K562 (cell line): ENCODE measurements around the gene SLC49A3. TPM values are rescaled to one million over a fixed set of nuclear protein-coding genes. Genes with fewer than 3 reads are reported as not detected.

Experiments used
- ATAC-seq: fragments of 200-7000 bp; cut with Tn5 transposase; 3 replicates; pipeline ENCODE4 v1.9.1; 2020; ENCODE audit warnings: moderate library complexity
- BruUV-seq: library from RNA; stranded (reverse); fragments of 400-500 nt; replicated peaks from 2 replicates; lab custom pipeline; 2021; lab: Mats Ljungman, UMichigan
- CTCF ChIA-PET: fragments of 300-600 bp; formaldehyde crosslinking; extraction: SDS; loops from one replicate; lab custom pipeline; 2021; ENCODE audit warnings: low intra/inter-chr PET ratio; lab: Yijun Ruan, JAX
- POLR2A ChIA-PET: fragments of 300-600, 350-650 bp; sonication (Branson Sonifier 250); formaldehyde crosslinking; extraction: SDS; loops from one replicate; lab custom pipeline; 2021; ENCODE audit warnings: antibody characterized with exemption, inconsistent platforms; lab: Yijun Ruan, JAX
- DNase-seq, 4 experiments: peaks; one replicate each; pipeline versions ENCODE4 v3.0.0 to v3.0.0-alpha.2; 2011 to 2018; ENCODE audit warnings: low spot score in 3 of 4, mixed read lengths in 3 of 4; ENCODE audit errors: extremely low read depth in 1 of 4
- FAIRE-seq: peaks from 2 replicates; lab custom pipeline; 2011; peaks lifted over from hg19 to GRCh38; lab: Jason Lieb, UNC
- H2AFZ ChIP-seq: 2 replicates; pipeline ENCODE4 v1.6.0; 2011; ENCODE audit warnings: low read depth, low read length, control low read depth, inconsistent platforms
- H3K27ac ChIP-seq: fragments of 200-600 bp; 3 replicates; pipeline ENCODE4 v1.8.0; 2011; ENCODE audit warnings: low read depth, mild to moderate bottlenecking, control low read depth, inconsistent platforms, low read length, moderate library complexity, mixed read lengths; ENCODE audit errors: extremely low read depth
- H3K27me3 ChIP-seq, 2 experiments: fragments of 300-600 bp in 1 of 2; 2 replicates in 1 of 2; 3 replicates in 1 of 2; pipeline versions ENCODE4 v1.6.0 to v1.8.0; 2011; ENCODE audit warnings: inconsistent platforms in 2 of 2, low read length in 2 of 2, mild to moderate bottlenecking in 1 of 2, mixed read lengths in 1 of 2, moderate library complexity in 1 of 2; ENCODE audit not compliant: control insufficient read depth in 2 of 2, insufficient read depth in 2 of 2
- H3K36me3 ChIP-seq: fragments of 300-600 bp; 3 replicates; pipeline ENCODE4 v1.8.0; 2011; ENCODE audit warnings: mild to moderate bottlenecking, low read length, inconsistent platforms; ENCODE audit not compliant: control insufficient read depth, insufficient read depth
- H3K4me1 ChIP-seq, 2 experiments: fragments of 200-600 bp in 1 of 2; replicated peaks in 1 of 2; 2 replicates in 1 of 2; 3 replicates in 1 of 2; pipeline versions ENCODE4 v1.5.1 to v1.8.0; 2011; ENCODE audit warnings: inconsistent platforms in 2 of 2, low read length in 2 of 2, mild to moderate bottlenecking in 1 of 2, mixed read lengths in 1 of 2, moderate library complexity in 1 of 2; ENCODE audit not compliant: control insufficient read depth in 2 of 2, insufficient read depth in 2 of 2
- H3K4me2 ChIP-seq: 2 replicates; pipeline ENCODE4 v1.6.1; 2011; ENCODE audit warnings: low read length, control low read depth, inconsistent platforms, mixed read lengths; ENCODE audit not compliant: insufficient read depth
- H3K4me3 ChIP-seq: fragments of 200-600 bp; sonication (generic), shearing (Covaris generic); 2 replicates; pipeline ENCODE4 v1.5.1; 2016; ENCODE audit warnings: control low read depth, inconsistent platforms
- H3K79me2 ChIP-seq: fragments of 200-600 bp; 3 replicates; pipeline ENCODE4 v1.8.0; 2011; ENCODE audit warnings: low read length, inconsistent platforms; ENCODE audit not compliant: control insufficient read depth, insufficient read depth
- H3K9ac ChIP-seq, 2 experiments: 2 replicates each; pipeline versions ENCODE4 v1.6.0 to v1.6.1; 2011; ENCODE audit warnings: low read depth in 2 of 2, low read length in 2 of 2, control low read depth in 1 of 2, inconsistent platforms in 1 of 2, mild to moderate bottlenecking in 1 of 2, mixed read lengths in 1 of 2; ENCODE audit not compliant: insufficient read depth in 1 of 2
- H3K9me1 ChIP-seq: one replicate; pipeline ENCODE4 v1.6.0; 2011; ENCODE audit warnings: inconsistent platforms, mild to moderate bottlenecking, low read length, moderate library complexity; ENCODE audit not compliant: control insufficient read depth, insufficient read depth
- H3K9me3 ChIP-seq: replicated peaks from 2 replicates; pipeline ENCODE4 v1.5.1; 2011; ENCODE audit warnings: low read depth, low read length, inconsistent platforms; ENCODE audit not compliant: control insufficient read depth, insufficient read depth
- H4K20me1 ChIP-seq: replicated peaks from 2 replicates; pipeline ENCODE4 v1.6.1; 2011; ENCODE audit warnings: low read length, inconsistent platforms, mixed read lengths; ENCODE audit not compliant: control insufficient read depth, insufficient read depth
- CHD2 ChIP-seq: IDR thresholded peaks from 2 replicates; pipeline ENCODE4 v1.6.1; 2011; ENCODE audit warnings: low read depth, low read length
- POLR2G ChIP-seq: fragments of 200-400 bp; formaldehyde crosslinking; IDR thresholded peaks from 2 replicates; pipeline ENCODE4 v1.6.1; 2017; ENCODE audit warnings: low read depth, mild to moderate bottlenecking, antibody characterized with exemption, low read length, moderate library complexity
- RHOXF2B ChIP-seq: fragments of 250-450 bp; sonication (Bioruptor Pico); conservative IDR thresholded peaks from 2 replicates; pipeline ENCODE4 v1.5.1; 2021
- SRSF1 ChIP-seq: fragments of 200-400 bp; formaldehyde crosslinking; IDR thresholded peaks from 2 replicates; pipeline ENCODE4 v1.6.1; 2017; ENCODE audit warnings: mild to moderate bottlenecking, low read depth, low read length, moderate library complexity
- TEAD4 ChIP-seq, 2 experiments: sonication (generic) in 1 of 2; formaldehyde crosslinking in 1 of 2; IDR thresholded peaks; 2 replicates each; pipeline versions ENCODE4 v1.6.1 to v1.8.0; 2012 to 2022; ENCODE audit warnings: borderline replicate concordance in 1 of 2, inconsistent platforms in 1 of 2, low read length in 1 of 2, mild to moderate bottlenecking in 1 of 2, missing genetic modification reagents in 1 of 2
- TFAP4 ChIP-seq: sonication (generic); formaldehyde crosslinking; IDR thresholded peaks from 2 replicates; pipeline ENCODE4 v1.8.0; 2022; ENCODE audit warnings: missing genetic modification reagents, mild to moderate bottlenecking, moderate library complexity, borderline replicate concordance
- TFE3 ChIP-seq: fragments of 450-650 bp; formaldehyde crosslinking; IDR thresholded peaks from 2 replicates; pipeline ENCODE4 v1.4.0; 2020; ENCODE audit warnings: mild to moderate bottlenecking, mixed read lengths
- USF1 ChIP-seq: sonication (generic); formaldehyde crosslinking; IDR thresholded peaks from 2 replicates; pipeline ENCODE4 v1.9.0; 2022; ENCODE audit warnings: mild to moderate bottlenecking, missing genetic modification reagents
- ZNF239 ChIP-seq: fragments of 250-450 bp; sonication (Bioruptor Pico); IDR thresholded peaks from 2 replicates; pipeline ENCODE4 v1.4.0; 2020; ENCODE audit warnings: mild to moderate bottlenecking
- WGBS: fragments of 100-300 bp; shearing (Covaris generic); methylation state at CpG from one replicate; pipeline ENCODE4 v1.1.6; 2016; ENCODE audit warnings: low coverage, mixed read lengths; ENCODE audit not compliant: insufficient coverage; ENCODE audit errors: missing lambda C conversion rate; 5-methylcytosine and 5-hydroxymethylcytosine counted together
- in situ Hi-C: fragments of 300-500 bp; cut with MboI; formaldehyde crosslinking; loops from 4 replicates; pipeline ENCODE4 v1.15.0; 2018; ENCODE audit warnings: inconsistent platforms, mixed read lengths
- intact Hi-C: fragments of 100-400 bp; cut with micrococcal nuclease; formaldehyde crosslinking; loops from 2 replicates; pipeline ENCODE4 v1.14.2; 2022
- polyA plus RNA-seq, 8 experiments: library from polyadenylated mRNA; depleted of rRNA in 4 of 8; stranded (reverse) in 5 of 8; unstranded in 3 of 8; fragments of >200 nt; fragmentation: Nextera tagmentation in 2 of 8; fragmentation: Illumina TruSeq in 1 of 8; extraction: Ambion mirVana in 2 of 8; extraction: Trizol in 1 of 8; gene quantifications; 2 replicates each; pipeline versions ENCODE4 v1.2.1 to v1.2.3, GENCODE V29; 2011 to 2014; ENCODE audit warnings: inconsistent platforms in 1 of 8, missing spikeins in 1 of 8
- total RNA-seq, 7 experiments: library from RNA; depleted of rRNA in 6 of 7; stranded (reverse); fragments of >200 nt in 6 of 7; fragmentation: Illumina TruSeq in 2 of 7; extraction: Trizol in 2 of 7; gene quantifications; 2 replicates each; pipeline versions ENCODE4 v1.2.1 to v1.2.3, GENCODE V29; 2011 to 2021; ENCODE audit warnings: low replicate concordance in 1 of 7

The SLC49A3 gene
- total and polyA plus RNA-seq, 9 of the 15 experiments (the other 6 are each of a cell fraction or from before 2014, with no cell fraction given) = 0.24 to 0.41 TPM; not detected in 7

GRCh38 chr4:665751-666435, 23.1 kb downstream of the SLC49A3 start:
- Histone ChIP-seq H4K20me1 (no peaks in the 10 kb centered on the region), H3K9me1 (no peaks in the 10 kb centered on the region), H2AFZ (no peak overlapping the region), H3K79me2 (no peaks in the 10 kb centered on the region), H3K27ac (no peak overlapping the region), H3K4me1 (peaks cover 0 to 42% of the 10 kb centered on the region in 2 experiments; a peak in 2 of 5 replicates), H3K9ac (peak overlapping the region in 1 of 2 experiments; percentile 43; a peak in 1 of 4 replicates), H3K4me2 (no peak overlapping the region), H3K27me3 (peaks cover 21 to 52% of the 10 kb centered on the region in 2 experiments; a peak in 3 of 5 replicates), H3K9me3 (no peaks in the 10 kb centered on the region), H3K4me3 (no peak overlapping the region), H3K36me3 (peaks cover 5% of the 10 kb centered on the region; the same call in 2 of the 3 replicates)
- POLR2A ChIA-PET = interaction anchor here (1.0 kb wide), 1 partner anchor 13 kb away, joined by 3 read pairs; no protein-coding TSS in a partner anchor
- no peak for FAIRE-seq
- CTCF ChIA-PET = no interaction called here
- DNase-seq = no peak
- in situ Hi-C loops = no loop called here
- no TSS peak for BruUV-seq
- intact Hi-C loops = no loop called here
- peak; percentile 49 for ATAC-seq
- TF ChIP-seq POLR2G = peak; percentile 16
- TF ChIP-seq ZNF239 (CRISPR knock-in tag) = no peak
- 4% methylated on average over 15 of the region's 22 CpGs for WGBS

GRCh38 chr4:665381-665750, 23.6 kb downstream of the SLC49A3 start:
- intact Hi-C loops (no loop called here), in situ Hi-C loops (no loop called here)
- Histone ChIP-seq H3K27me3 (peaks cover 21 to 52% of the 10 kb centered on the region in 2 experiments; a peak in 3 of 5 replicates), H3K27ac (no peak overlapping the region), H3K9me3 (no peaks in the 10 kb centered on the region), H3K79me2 (no peaks in the 10 kb centered on the region), H3K9me1 (no peaks in the 10 kb centered on the region), H4K20me1 (no peaks in the 10 kb centered on the region), H3K4me2 (no peak overlapping the region), H3K4me3 (no peak overlapping the region), H2AFZ (no peak overlapping the region), H3K9ac (no peak overlapping the region), H3K4me1 (peaks cover 0 to 42% of the 10 kb centered on the region in 2 experiments; a peak in 2 of 5 replicates), H3K36me3 (no peaks in the 10 kb centered on the region)
- DNase-seq (no peak), ATAC-seq (no peak), FAIRE-seq (no peak)
- ChIA-PET POLR2A (interaction anchor here (0.8 kb wide), 1 partner anchor 9 kb away, joined by 3 read pairs; the partner anchor contains the start of genes ATP5ME and MYL5), CTCF (no interaction called here)
- BruUV-seq = no TSS peak
- 2% methylated on average over 12 of the region's 12 CpGs for WGBS
- TF ChIP-seq CHD2 = no peak
- TF ChIP-seq TEAD4 (IDR thresholded peaks at IDR 0.05; ENCODE audit: low read length) = no peak
- no peak for TF ChIP-seq TEAD4 (CRISPR knock-in tag; IDR thresholded peaks at IDR 0.05; ENCODE audit: borderline replicate concordance)
- 0 out of 2 replicates have a peak, but pooled peaks have one; percentile 10 for TF ChIP-seq USF1 (CRISPR knock-in tag)
- TF ChIP-seq TFAP4 (CRISPR knock-in tag) = no peak
- TF ChIP-seq TFE3 (CRISPR knock-in tag) = peak; percentile 23
- no peak for TF ChIP-seq SRSF1
- TF ChIP-seq RHOXF2B (CRISPR knock-in tag) = no peak
